ENCODE measurements around the gene PTPN4. TPM values are rescaled to one million over a fixed set of nuclear protein-coding genes. Genes with fewer than 3 reads are reported as not detected.
A peak's percentile ranks its signal among the peaks of the same experiment; 100 is the strongest.

PTPN4 gene
- total and polyA plus RNA-seq, 2 donors (not counting 3 experiments of a cell fraction or from before 2014, with no cell fraction given), result 6.8 to 29.6 TPM

DNA sequence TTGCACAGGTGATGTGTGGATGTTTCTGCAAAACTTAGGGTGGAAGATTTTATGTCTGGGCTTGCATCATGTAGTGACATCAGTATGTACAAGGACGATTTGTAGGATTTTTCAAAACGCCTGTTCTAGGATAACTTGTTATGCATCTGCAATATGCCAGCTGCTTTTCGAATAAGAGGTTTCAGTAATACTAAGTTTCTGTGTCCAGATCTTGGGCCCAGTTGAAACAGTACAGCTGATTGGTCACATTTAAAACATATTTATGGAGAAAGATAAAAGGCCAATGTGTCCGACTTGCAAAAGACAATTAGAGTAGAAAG, 1.2 kb downstream of the PTPN4 start:
- H3K4me2 ChIP-seq (ENCODE audit: insufficient read depth, low read length), result peak overlapping the region; percentile 97
- no peaks in the 10 kb centered on the region for H3K27me3 ChIP-seq (ENCODE audit: control insufficient read depth in 2 of 2, insufficient read depth in 2 of 2, low read length in 2 of 2)
- TF ChIP-seq GATA2 (IDR thresholded peaks at IDR 0.05; ENCODE audit: insufficient read depth, insufficient read length, low read depth, low read length), result no peak
- TF ChIP-seq, protein P1, sequence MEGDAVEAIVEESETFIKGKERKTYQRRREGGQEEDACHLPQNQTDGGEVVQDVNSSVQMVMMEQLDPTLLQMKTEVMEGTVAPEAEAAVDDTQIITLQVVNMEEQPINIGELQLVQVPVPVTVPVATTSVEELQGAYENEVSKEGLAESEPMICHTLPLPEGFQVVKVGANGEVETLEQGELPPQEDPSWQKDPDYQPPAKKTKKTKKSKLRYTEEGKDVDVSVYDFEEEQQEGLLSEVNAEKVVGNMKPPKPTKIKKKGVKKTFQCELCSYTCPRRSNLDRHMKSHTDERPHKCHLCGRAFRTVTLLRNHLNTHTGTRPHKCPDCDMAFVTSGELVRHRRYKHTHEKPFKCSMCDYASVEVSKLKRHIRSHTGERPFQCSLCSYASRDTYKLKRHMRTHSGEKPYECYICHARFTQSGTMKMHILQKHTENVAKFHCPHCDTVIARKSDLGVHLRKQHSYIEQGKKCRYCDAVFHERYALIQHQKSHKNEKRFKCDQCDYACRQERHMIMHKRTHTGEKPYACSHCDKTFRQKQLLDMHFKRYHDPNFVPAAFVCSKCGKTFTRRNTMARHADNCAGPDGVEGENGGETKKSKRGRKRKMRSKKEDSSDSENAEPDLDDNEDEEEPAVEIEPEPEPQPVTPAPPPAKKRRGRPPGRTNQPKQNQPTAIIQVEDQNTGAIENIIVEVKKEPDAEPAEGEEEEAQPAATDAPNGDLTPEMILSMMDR (IDR thresholded peaks at IDR 0.05; ENCODE audit: extremely low read depth in 1 of 2, insufficient read depth in 1 of 2, low read depth in 1 of 2, low read length in 2 of 2), result no peak
- TF ChIP-seq FOS (IDR thresholded peaks at IDR 0.05; ENCODE audit: borderline replicate concordance, insufficient read depth, low read length), result no peak
- TF ChIP-seq POLR2AphosphoS5 (IDR thresholded peaks at IDR 0.05; ENCODE audit: insufficient read depth, low read depth, low read length), result no peak
- DNase-seq (ENCODE audit: low read depth, low spot score) (peak; percentile 55), FAIRE-seq (no peak)
- H4K20me1 ChIP-seq (replicated peaks; ENCODE audit: control insufficient read depth, extremely low read depth, insufficient read depth, low read length), result peaks cover 2% of the 10 kb centered on the region
- no peaks in the 10 kb centered on the region for H3K9me1 ChIP-seq (replicated peaks; ENCODE audit: control insufficient read depth, extremely low read depth, insufficient read depth, low read length)
- BruUV-seq (replicated peaks), result no TSS peak
- dilution Hi-C loops (cut with MboI; ENCODE audit: extremely low pct_ligation_motif_present, low sequenced_read_pairs), result no loop called here
- H3K4me3 ChIP-seq (replicated peaks in 1 of 3; ENCODE audit: insufficient read depth in 1 of 3, low read depth in 1 of 3, low read length in 3 of 3), result peak overlapping the region; percentile 55 to 98 (median 97)
- H2AFZ ChIP-seq (ENCODE audit: low read depth, low read length), result no peak overlapping the region
- peaks cover 27% of the 10 kb centered on the region for H3K79me2 ChIP-seq (ENCODE audit: control insufficient read depth, insufficient read depth, low read length)
- H3K27ac ChIP-seq (ENCODE audit: insufficient read depth, low read depth, low read length), result no peak overlapping the region
- POLR2A ChIA-PET, result no interaction called here
- intact Hi-C loops (cut with micrococcal nuclease), result no loop called here
- H3K9ac ChIP-seq (replicated peaks; ENCODE audit: extremely low read depth, insufficient read depth, low read length), result peak overlapping the region; percentile 84
- no peaks in the 10 kb centered on the region for H3K9me3 ChIP-seq (replicated peaks; ENCODE audit: control insufficient read depth, insufficient read depth, low read length)
- CTCF ChIA-PET, result interaction anchor here (0.8 to 2.4 kb wide), 5 partner anchors 9 to 347 kb away, joined by 4 to 18 read pairs (median 6); no protein-coding TSS in a partner anchor
- no peaks in the 10 kb centered on the region for H3K36me3 ChIP-seq (ENCODE audit: control insufficient read depth in 2 of 2, extremely low read depth in 1 of 2, insufficient read depth in 2 of 2, low read length in 2 of 2)
- peaks cover 19% of the 10 kb centered on the region for H3K4me1 ChIP-seq (ENCODE audit: control insufficient read depth, extremely low read depth, insufficient read depth, low read length)

DNA sequence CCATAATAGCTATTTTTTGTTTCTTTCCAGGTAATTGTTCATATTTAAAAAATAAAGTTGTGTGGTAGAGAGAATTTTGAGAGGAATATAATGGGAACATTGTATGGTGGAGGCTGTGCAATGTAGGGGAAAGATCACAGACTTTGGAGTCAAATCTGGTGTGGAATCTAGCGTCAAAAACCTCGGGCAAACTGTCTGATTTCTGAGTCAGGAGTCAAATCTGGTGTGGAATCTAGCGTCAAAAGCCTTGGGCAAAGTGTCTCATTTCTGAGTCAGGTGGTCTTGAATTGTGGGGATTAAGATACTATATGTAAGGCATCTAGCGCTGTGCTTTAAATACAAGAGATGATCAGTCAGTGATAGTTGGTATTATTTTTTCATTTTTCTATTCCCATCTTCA, 5.1 kb downstream of the PTPN4 start:
- intact Hi-C loops (cut with micrococcal nuclease) (no loop called here), dilution Hi-C loops (cut with MboI; ENCODE audit: extremely low pct_ligation_motif_present, low sequenced_read_pairs) (no loop called here)
- CTCF ChIA-PET, result interaction anchor here (0.9 kb wide), 1 partner anchor 59 kb away, joined by 3 read pairs; no protein-coding TSS in a partner anchor
- Histone ChIP-seq H3K4me1 (ENCODE audit: control insufficient read depth, extremely low read depth, insufficient read depth, low read length) (peaks cover 19% of the 10 kb centered on the region), H3K9me3 (replicated peaks; ENCODE audit: control insufficient read depth, insufficient read depth, low read length) (no peaks in the 10 kb centered on the region), H3K4me2 (ENCODE audit: insufficient read depth, low read length) (no peak overlapping the region), H3K4me3 (replicated peaks in 1 of 3; ENCODE audit: insufficient read depth in 1 of 3, low read depth in 1 of 3, low read length in 3 of 3) (no peak overlapping the region), H4K20me1 (replicated peaks; ENCODE audit: control insufficient read depth, extremely low read depth, insufficient read depth, low read length) (peaks cover 4% of the 10 kb centered on the region), H3K9ac (replicated peaks; ENCODE audit: extremely low read depth, insufficient read depth, low read length) (no peak overlapping the region), H3K27me3 (ENCODE audit: control insufficient read depth in 2 of 2, insufficient read depth in 2 of 2, low read length in 2 of 2) (no peaks in the 10 kb centered on the region), H3K79me2 (ENCODE audit: control insufficient read depth, insufficient read depth, low read length) (peaks cover 34% of the 10 kb centered on the region), H3K9me1 (replicated peaks; ENCODE audit: control insufficient read depth, extremely low read depth, insufficient read depth, low read length) (no peaks in the 10 kb centered on the region), H3K27ac (ENCODE audit: insufficient read depth, low read depth, low read length) (no peak overlapping the region), H2AFZ (ENCODE audit: low read depth, low read length) (no peak overlapping the region), H3K36me3 (ENCODE audit: control insufficient read depth in 2 of 2, extremely low read depth in 1 of 2, insufficient read depth in 2 of 2, low read length in 2 of 2) (no peaks in the 10 kb centered on the region)
- no peak for FAIRE-seq
- no peak for TF ChIP-seq FOS (IDR thresholded peaks at IDR 0.05; ENCODE audit: borderline replicate concordance, insufficient read depth, low read length)
- TF ChIP-seq JUN (IDR thresholded peaks at IDR 0.05; ENCODE audit: borderline replicate concordance, insufficient read depth, insufficient read length, low read depth), result no peak
- TF ChIP-seq POLR2AphosphoS5 (IDR thresholded peaks at IDR 0.05; ENCODE audit: insufficient read depth, low read depth, low read length), result no peak
- TF ChIP-seq GATA2 (IDR thresholded peaks at IDR 0.05; ENCODE audit: insufficient read depth, insufficient read length, low read depth, low read length), result no peak
- TF ChIP-seq, protein P1 (IDR thresholded peaks at IDR 0.05; ENCODE audit: extremely low read depth in 1 of 2, insufficient read depth in 1 of 2, low read depth in 1 of 2, low read length in 2 of 2), result no peak
- TF ChIP-seq, protein P2, sequence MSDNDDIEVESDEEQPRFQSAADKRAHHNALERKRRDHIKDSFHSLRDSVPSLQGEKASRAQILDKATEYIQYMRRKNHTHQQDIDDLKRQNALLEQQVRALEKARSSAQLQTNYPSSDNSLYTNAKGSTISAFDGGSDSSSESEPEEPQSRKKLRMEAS (IDR thresholded peaks at IDR 0.05; ENCODE audit: insufficient read depth, insufficient read length), result no peak
- TF ChIP-seq EZH2 (IDR thresholded peaks at IDR 0.05; ENCODE audit: borderline replicate concordance, low read depth, low read length, severe bottlenecking), result no peak
- TF ChIP-seq MYC (IDR thresholded peaks at IDR 0.05; ENCODE audit: low read depth, low read length), result no peak
- TF ChIP-seq POLR2A (IDR thresholded peaks at IDR 0.05; ENCODE audit: low read depth, low read length), result no peak
- DNase-seq (ENCODE audit: low read depth, low spot score), result no peak
- POLR2A ChIA-PET, result no interaction called here
- BruUV-seq (replicated peaks), result no TSS peak
